ENCODE measurements around the gene CTU2. TPM values are rescaled to one million over a fixed set of nuclear protein-coding genes. Genes with fewer than 3 reads are reported as not detected.

CTU2 gene
- total and polyA plus RNA-seq, 10 of the 15 experiments (the other 5 are each of a cell fraction or from before 2014, with no cell fraction given) = 0.32 to 44.5 (median 18.2) TPM

- ChIA-PET RAD21 (ENCODE audit: unreplicated experiment) (no interaction called here), SMC1A (ENCODE audit: uncharacterized antibody, unreplicated experiment) (interaction anchor here (1.1 to 1.5 kb wide), 2 partner anchors 41 to 424 kb away, joined by 3 to 4 read pairs; no protein-coding TSS in a partner anchor), POLR2A (no interaction called here), CTCF (interaction anchor here (0.8 to 2.0 kb wide), 10 partner anchors 17 to 473 kb away, joined by 3 to 10 read pairs (median 4); partner anchors contain the start of gene PIEZO1)
- in situ Hi-C loops (cut with MboI) (no loop called here), intact Hi-C loops (cut with micrococcal nuclease; ENCODE audit: unreplicated experiment) (loop anchor here (10.0 kb wide), 1 partner anchor 472 kb away; the partner anchor contains the start of gene ZNF778)
- H3K9me3 ChIP-seq (replicated peaks; ENCODE audit: control insufficient read depth, insufficient read depth, low read length) = no peaks in the 10 kb centered on the region
- ATAC-seq (no peak), DNase-seq (ENCODE audit: low read depth, low spot score) (no peak), FAIRE-seq (no peak)
- peaks cover 11% of the 10 kb centered on the region for H3K4me1 ChIP-seq (ENCODE audit: control insufficient read depth, insufficient read depth, low read length)
- 81% methylated on average over 17 of the region's 19 CpGs for WGBS (ENCODE audit: insufficient coverage, insufficient replicate concordance, low lambda C conversion rate, missing lambda C conversion rate)
- H4K20me1 ChIP-seq (ENCODE audit: control insufficient read depth, insufficient read depth) = no peaks in the 10 kb centered on the region
- no peak overlapping the region for H3K27ac ChIP-seq (ENCODE audit: control insufficient read depth, insufficient read depth)
- peaks cover 0 to 25% of the 10 kb centered on the region in 2 experiments; a peak in 3 of 4 replicates for H3K36me3 ChIP-seq (ENCODE audit: control insufficient read depth in 2 of 2, insufficient read depth in 2 of 2, low read length in 1 of 2)
- no TSS peak for BruUV-seq (replicated peaks)
- H3K79me2 ChIP-seq (ENCODE audit: control insufficient read depth, insufficient read depth, low read length) = no peaks in the 10 kb centered on the region; the same call in none of the 2 replicates
- H3K27me3 ChIP-seq (replicated peaks in 1 of 2; ENCODE audit: control insufficient read depth in 2 of 2, insufficient read depth in 2 of 2, low read length in 1 of 2) = no peaks in the 10 kb centered on the region
- no peak overlapping the region for H2AFZ ChIP-seq (ENCODE audit: control insufficient read depth, low read depth, low read length)
- no peak overlapping the region for H3K9ac ChIP-seq (ENCODE audit: control insufficient read depth, insufficient read depth, low read length)
- H3K4me3 ChIP-seq = no peak overlapping the region
- TF ChIP-seq CBX5 (IDR thresholded peaks at IDR 0.05; ENCODE audit: low read depth) (no peak), EP300 (IDR thresholded peaks at IDR 0.05; ENCODE audit: borderline replicate concordance in 1 of 2, control insufficient read depth in 1 of 2, low read depth in 2 of 2, low read length in 2 of 2) (no peak), NRF1 (conservative IDR thresholded peaks at IDR 0.05; ENCODE audit: low read depth, low read length) (no peak), KAT2A (conservative IDR thresholded peaks at IDR 0.05; ENCODE audit: control insufficient read depth, low read depth, low read length) (no peak), SMAD1 (IDR thresholded peaks at IDR 0.05; ENCODE audit: low read depth, partially characterized antibody) (no peak), NFIC (IDR thresholded peaks at IDR 0.05; ENCODE audit: low read depth, low read length) (no peak), NR2C1 (IDR thresholded peaks at IDR 0.05) (no peak), ZNF207 (IDR thresholded peaks at IDR 0.05; ENCODE audit: borderline replicate concordance) (no peak), POLR2AphosphoS5 (IDR thresholded peaks at IDR 0.05; ENCODE audit: low read length) (no peak), MEF2B (IDR thresholded peaks at IDR 0.05; ENCODE audit: partially characterized antibody, poor library complexity, severe bottlenecking) (no peak), USF2 (IDR thresholded peaks at IDR 0.05; ENCODE audit: borderline replicate concordance, low read depth, low read length) (no peak), SIN3A (IDR thresholded peaks at IDR 0.05; ENCODE audit: low read depth, low read length) (no peak)
- no peak overlapping the region for H3K4me2 ChIP-seq (ENCODE audit: control insufficient read depth, insufficient read depth)
Observed at GRCh38 chr16:88742896-88743605, 36.7 kb downstream of the CTU2 start.

All from GM12878 (cell line).